GM12878 (cell line): ENCODE measurements around the gene ZNF628. TPM values are rescaled to one million over a fixed set of nuclear protein-coding genes. Genes with fewer than 3 reads are reported as not detected.
A peak's percentile ranks its signal among the peaks of the same experiment; 100 is the strongest.

ENCODE experiments used
- ATAC-seq: fragments of 200-7000 bp; cut with Tn5 transposase; 3 replicates; pipeline ENCODE4 v1.9.1; 2020; ENCODE audit warnings: mild to moderate bottlenecking, moderate library complexity
- BruUV-seq: library from RNA; stranded (reverse); fragments of 400-500 nt; replicated peaks from 2 replicates; lab custom pipeline; 2021; lab: Mats Ljungman, UMichigan
- CTCF ChIA-PET: fragments of 300-600 bp; sonication (Branson Sonifier 250); formaldehyde crosslinking; extraction: SDS; loops from one replicate; lab custom pipeline; 2021; ENCODE audit warnings: inconsistent platforms; lab: Yijun Ruan, JAX
- POLR2A ChIA-PET: fragments of 350-600 bp; formaldehyde crosslinking; extraction: SDS; loops from one replicate; lab custom pipeline; 2021; ENCODE audit warnings: inconsistent platforms; lab: Charles Lee
- RAD21 ChIA-PET: fragments of 300-600 bp; sonication (Branson Sonifier 250); formaldehyde crosslinking; loops from one replicate; lab custom pipeline; 2023; ENCODE audit warnings: antibody characterized with exemption; ENCODE audit not compliant: unreplicated experiment; lab: Charles Lee
- SMC1A ChIA-PET: fragments of 300-600 bp; sonication (Branson Sonifier 250); formaldehyde crosslinking; loops from one replicate; lab custom pipeline; 2023; ENCODE audit not compliant: unreplicated experiment, uncharacterized antibody; lab: Charles Lee
- DNase-seq: peaks from one replicate; pipeline ENCODE4 v3.0.0-alpha.2; 2011; ENCODE audit warnings: low read depth, low spot score
- FAIRE-seq: peaks from 3 replicates; lab custom pipeline; 2011; peaks lifted over from hg19 to GRCh38; lab: Jason Lieb, UNC
- H2AFZ ChIP-seq: 2 replicates; pipeline ENCODE4 v1.6.0; 2011; ENCODE audit warnings: low read depth, low read length, control low read depth; ENCODE audit not compliant: control insufficient read depth
- H3K27ac ChIP-seq: 2 replicates; pipeline ENCODE4 v1.5.1; 2011; ENCODE audit warnings: control low read depth; ENCODE audit not compliant: control insufficient read depth, insufficient read depth
- H3K27me3 ChIP-seq, 2 experiments: replicated peaks in 1 of 2; 2 replicates each; pipeline versions ENCODE4 v1.6.0 to v1.6.1; 2011; ENCODE audit warnings: low read length in 1 of 2; ENCODE audit not compliant: control insufficient read depth in 2 of 2, insufficient read depth in 2 of 2
- H3K36me3 ChIP-seq, 2 experiments: 2 replicates each; pipeline ENCODE4 v1.5.1; 2011; ENCODE audit warnings: low read length in 1 of 2; ENCODE audit not compliant: control insufficient read depth in 2 of 2, insufficient read depth in 2 of 2
- H3K4me1 ChIP-seq: 2 replicates; pipeline ENCODE4 v1.6.1; 2011; ENCODE audit warnings: mild to moderate bottlenecking, low read length, moderate library complexity, mixed read lengths; ENCODE audit not compliant: control insufficient read depth, insufficient read depth
- H3K4me2 ChIP-seq: 2 replicates; pipeline ENCODE4 v1.6.0; 2011; ENCODE audit warnings: control low read depth; ENCODE audit not compliant: control insufficient read depth, insufficient read depth
- H3K4me3 ChIP-seq: fragments of 200-600 bp; sonication (generic); 2 replicates; pipeline ENCODE4 v1.5.1; 2016
- H3K79me2 ChIP-seq: 2 replicates; pipeline ENCODE4 v1.6.0; 2011; ENCODE audit warnings: low read length; ENCODE audit not compliant: control insufficient read depth, insufficient read depth
- H3K9ac ChIP-seq: 2 replicates; pipeline ENCODE4 v1.8.0; 2011; ENCODE audit warnings: low read length, control low read depth, mixed read lengths; ENCODE audit not compliant: control insufficient read depth, insufficient read depth
- H3K9me3 ChIP-seq: replicated peaks from 3 replicates; pipeline ENCODE4 v1.5.1; 2011; ENCODE audit warnings: mild to moderate bottlenecking, low read length; ENCODE audit not compliant: control insufficient read depth, insufficient read depth
- H4K20me1 ChIP-seq: 2 replicates; pipeline ENCODE4 v1.6.0; 2011; ENCODE audit not compliant: control insufficient read depth, insufficient read depth
- HDAC6 ChIP-seq: fragments of 200-600 bp; sonication (generic); IDR thresholded peaks from one replicate; pipeline ENCODE4 v1.8.0; 2017; ENCODE audit warnings: antibody characterized with exemption; ENCODE audit not compliant: unreplicated experiment
- IRF4 ChIP-seq: IDR thresholded peaks from 2 replicates; pipeline ENCODE4 v1.6.1; 2011; ENCODE audit warnings: low read depth, low read length
- NKRF ChIP-seq: fragments of 450-650 bp; conservative IDR thresholded peaks from 2 replicates; pipeline ENCODE4 v1.6.1; 2017; ENCODE audit warnings: mild to moderate bottlenecking, moderate library complexity
- ZSCAN29 ChIP-seq: fragments of 450-650 bp; IDR thresholded peaks from 2 replicates; pipeline ENCODE4 v1.6.1; 2017; ENCODE audit warnings: mild to moderate bottlenecking, moderate library complexity
- WGBS: methylation state at CpG from one replicate; pipeline ENCODE4 v1.1.6; 2016; ENCODE audit warnings: low lambda C conversion rate; ENCODE audit not compliant: insufficient replicate concordance, insufficient coverage; ENCODE audit errors: missing lambda C conversion rate; 5-methylcytosine and 5-hydroxymethylcytosine counted together
- in situ Hi-C: fragments of 300-500 bp; cut with MboI; formaldehyde crosslinking; loops from 9 replicates; pipeline ENCODE4 v1.14.3; 2018; ENCODE audit warnings: mixed read lengths
- intact Hi-C: fragments of 100-400 bp; cut with micrococcal nuclease; formaldehyde crosslinking; loops from one replicate; pipeline ENCODE4 v1.14.2; 2022; ENCODE audit not compliant: unreplicated experiment
- polyA plus RNA-seq, 11 experiments: library from polyadenylated mRNA; depleted of rRNA in 4 of 11; unstranded in 6 of 11; stranded (reverse) in 5 of 11; fragments of >200 nt; fragmentation: Nextera tagmentation in 4 of 11; fragmentation: Illumina TruSeq in 1 of 11; extraction: Ambion mirVana in 4 of 11; extraction: Trizol in 1 of 11; gene quantifications; 1 replicate in 1 of 11; 2 replicates in 10 of 11; pipeline versions ENCODE4 v1.2.1 to v1.2.3, GENCODE V29; 2011 to 2016; ENCODE audit warnings: inconsistent platforms in 2 of 11, missing spikeins in 2 of 11, low read depth in 1 of 11
- total RNA-seq, 4 experiments: library from RNA; depleted of rRNA in 3 of 4; stranded (reverse); fragments of >200 nt in 3 of 4; fragmentation: Illumina TruSeq in 1 of 4; extraction: Trizol in 1 of 4; gene quantifications; 2 replicates each; pipeline versions ENCODE4 v1.2.1 to v1.2.3, GENCODE V29; 2013 to 2021

ZNF628 gene
- total and polyA plus RNA-seq, 10 of the 15 experiments (the other 5 are each of a cell fraction or from before 2014, with no cell fraction given) = 0.04 to 11.3 (median 1.6) TPM; not detected in 1

GRCh38 chr19:55441692-55442321 is 34.6 kb upstream of the ZNF628 start:
- no peaks in the 10 kb centered on the region for H3K79me2 ChIP-seq
- POLR2A ChIA-PET = no interaction called here
- RAD21 ChIA-PET = no interaction called here
- H3K4me2 ChIP-seq = no peak overlapping the region
- no TSS peak for BruUV-seq
- ATAC-seq = no peak
- in situ Hi-C loops (no loop called here), intact Hi-C loops (no loop called here)
- H2AFZ ChIP-seq = no peak overlapping the region
- SMC1A ChIA-PET = no interaction called here
- no peaks in the 10 kb centered on the region for H3K4me1 ChIP-seq
- no peak for FAIRE-seq
- no peaks in the 10 kb centered on the region for H3K36me3 ChIP-seq
- no peak overlapping the region for H3K9ac ChIP-seq
- no peaks in the 10 kb centered on the region for H4K20me1 ChIP-seq
- DNase-seq = no peak
- CTCF ChIA-PET = no interaction called here
- no peak overlapping the region for H3K4me3 ChIP-seq
- TF ChIP-seq HDAC6 (peak; percentile 71), ZSCAN29 (no peak), NKRF (no peak)
- WGBS = 3% methylated on average over 29 of the region's 39 CpGs
- H3K27me3 ChIP-seq = peaks cover 0 to 1% of the 10 kb centered on the region in 2 experiments; a peak in 2 of 4 replicates
- no peaks in the 10 kb centered on the region for H3K9me3 ChIP-seq
- no peak overlapping the region for H3K27ac ChIP-seq

DNA sequence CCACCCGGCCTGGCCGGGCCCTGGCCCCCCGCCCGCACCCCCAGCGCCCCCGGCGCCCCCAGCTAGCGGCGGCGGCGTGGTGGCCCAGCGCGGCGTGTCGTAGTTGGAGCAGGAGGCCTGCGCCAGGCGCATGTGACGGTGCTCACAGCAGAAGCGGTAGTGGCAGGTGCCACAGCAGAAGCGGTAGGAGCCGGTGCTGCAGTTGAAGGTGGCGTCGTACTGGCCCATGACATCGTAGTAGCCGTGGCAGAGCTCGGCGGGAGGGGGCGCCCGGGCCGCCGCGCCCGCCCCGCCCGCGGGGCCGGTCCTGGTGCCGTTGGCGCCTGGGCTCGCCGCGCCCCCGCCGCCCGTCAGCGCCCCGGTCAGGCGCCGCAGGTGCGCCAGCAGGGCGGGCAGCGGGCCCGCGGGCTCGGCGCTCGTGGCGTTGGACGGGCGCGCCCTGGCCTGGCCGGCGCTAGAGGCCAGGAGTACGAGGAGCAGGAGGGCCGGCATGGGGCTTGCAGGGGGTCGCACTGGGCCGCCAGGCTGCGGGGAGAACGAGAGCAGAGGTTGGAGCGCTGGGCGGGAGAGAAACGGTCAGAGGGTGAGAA is 34.0 kb upstream of the ZNF628 start:
- BruUV-seq = no TSS peak
- no peaks in the 10 kb centered on the region for H3K36me3 ChIP-seq
- no peak for DNase-seq
- TF ChIP-seq IRF4 = no peak
- TF ChIP-seq HDAC6 = peak; percentile 5
- TF ChIP-seq, all 136 proteins: peak for 1
- FAIRE-seq = no peak
- in situ Hi-C loops = no loop called here
- no peaks in the 10 kb centered on the region for H3K9me3 ChIP-seq
- ChIA-PET RAD21 (no interaction called here), SMC1A (no interaction called here), CTCF (no interaction called here), POLR2A (no interaction called here)
- no peaks in the 10 kb centered on the region for H3K79me2 ChIP-seq
- no peak overlapping the region for H3K27ac ChIP-seq
- intact Hi-C loops = no loop called here
- H4K20me1 ChIP-seq = no peaks in the 10 kb centered on the region
- peaks cover 0 to 1% of the 10 kb centered on the region in 2 experiments; a peak in 2 of 4 replicates for H3K27me3 ChIP-seq
- H3K4me2 ChIP-seq = no peak overlapping the region
- H2AFZ ChIP-seq = no peak overlapping the region
- ATAC-seq = no peak
- H3K4me1 ChIP-seq = no peaks in the 10 kb centered on the region
- H3K4me3 ChIP-seq = no peak overlapping the region
- H3K9ac ChIP-seq = no peak overlapping the region
- WGBS = 10% methylated on average over 29 of the region's 72 CpGs
